Ammon's horn (tissue), 1 donor: ENCODE data around the gene GSTM1.
A peak's percentile ranks its signal among the peaks of the same experiment; 100 is the strongest.
"Not testable (repeated sequence)": the region's sequence is repeated elsewhere in the genome, so short reads cannot be mapped to it uniquely, and the experiment has no call there.

Source experiments
- DNase-seq: peaks from one replicate; pipeline ENCODE4 v3.0.0-alpha.2; 2016; ENCODE audit warnings: low spot score

Gene GSTM1

GRCh38 chr1:109659997-109660690 is 27.5 kb upstream of the GSTM1 start:
- DNase-seq, result no peak

GRCh38 chr1:109660691-109661026 is 27.0 kb upstream of the GSTM1 start:
- DNase-seq, result not testable (repeated sequence)

DNA sequence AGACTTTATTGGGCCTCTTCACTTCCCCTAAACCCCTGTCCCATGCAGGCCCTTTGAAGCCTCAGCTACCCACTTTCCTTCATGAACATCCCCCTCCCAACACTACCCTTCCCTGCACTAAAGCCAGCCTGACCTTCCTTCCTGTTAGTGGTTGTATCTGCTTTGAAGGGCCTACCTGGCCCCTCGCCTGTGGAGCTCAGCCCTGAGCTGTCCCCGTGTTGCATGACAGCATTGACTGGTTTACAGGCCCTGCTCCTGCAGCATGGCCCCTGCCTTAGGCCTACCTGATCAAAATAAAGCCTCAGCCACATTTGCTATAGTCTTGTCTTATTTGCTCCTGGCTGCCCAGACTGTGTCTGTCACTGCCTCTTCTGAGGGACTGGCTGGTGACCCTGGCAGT is 26.2 kb upstream of the GSTM1 start:
- DNase-seq, result no peak

DNA sequence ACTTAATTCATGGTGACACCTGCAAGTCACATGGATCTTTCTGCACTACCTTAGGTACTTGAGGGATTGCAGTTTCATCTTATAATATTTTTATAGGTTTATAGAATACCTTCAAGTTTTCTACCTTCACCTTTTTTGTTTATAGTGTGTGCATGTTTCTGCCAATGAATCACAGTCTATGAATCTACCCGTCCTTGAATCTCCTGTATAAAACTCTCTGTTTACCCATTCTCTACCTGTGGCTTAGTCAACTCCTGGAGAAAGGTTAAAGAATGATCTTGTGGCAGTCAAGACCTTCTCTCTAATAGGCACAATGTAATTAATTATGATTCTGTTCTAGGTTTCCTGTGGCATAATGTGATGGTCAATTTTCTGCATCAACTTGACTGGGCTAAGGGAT is 22.9 kb upstream of the GSTM1 start:
- DNase-seq, result no peak

DNA sequence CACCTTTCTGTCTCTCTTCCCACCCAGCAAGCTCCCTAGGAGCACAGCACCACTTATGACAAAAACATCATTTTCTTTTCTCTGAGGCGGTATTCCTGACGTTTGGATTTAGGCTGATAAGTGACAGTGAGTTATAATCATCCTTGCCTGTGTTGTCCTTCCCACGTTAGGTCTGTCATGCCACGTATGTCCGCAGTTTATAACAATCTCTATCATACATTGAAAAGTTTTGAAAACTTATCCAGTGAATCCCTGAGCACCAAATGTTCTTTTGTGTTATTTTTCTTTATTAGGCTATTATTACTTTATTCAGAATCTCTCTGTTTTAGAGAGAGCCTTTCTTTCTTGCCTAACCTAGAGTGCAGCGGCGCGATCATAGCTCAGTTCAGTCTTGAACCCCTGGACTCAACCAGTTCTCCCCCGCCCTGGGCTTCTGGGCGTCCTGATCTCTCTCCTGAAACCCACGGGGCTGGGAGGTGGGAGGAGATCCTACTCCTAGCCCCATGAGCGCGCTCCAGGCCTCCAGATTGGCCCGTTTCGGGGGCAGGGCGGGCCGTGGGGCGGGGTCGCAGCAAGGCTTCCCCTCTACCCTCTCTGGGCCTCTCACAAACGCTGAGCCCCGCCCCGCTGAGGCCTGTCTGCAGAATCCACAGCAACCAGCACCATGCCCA is 20.0 kb upstream of the GSTM1 start, which contains the start of gene GSTM2:
Gene GSTM2, plus strand, starts transcription at position 606 of the 671 bp plus-strand sequence. Its CDS starts 59 bp downstream, at position 665.
- peak; percentile 93 for DNase-seq

GRCh38 chr1:109668123-109668775 is 19.4 kb upstream of the GSTM1 start:
- peak; percentile 3 for DNase-seq

- DNase-seq, result peak; percentile 1
These were observed 18.2 kb upstream of the GSTM1 start for GRCh38 chr1:109669246-109669948.

DNA sequence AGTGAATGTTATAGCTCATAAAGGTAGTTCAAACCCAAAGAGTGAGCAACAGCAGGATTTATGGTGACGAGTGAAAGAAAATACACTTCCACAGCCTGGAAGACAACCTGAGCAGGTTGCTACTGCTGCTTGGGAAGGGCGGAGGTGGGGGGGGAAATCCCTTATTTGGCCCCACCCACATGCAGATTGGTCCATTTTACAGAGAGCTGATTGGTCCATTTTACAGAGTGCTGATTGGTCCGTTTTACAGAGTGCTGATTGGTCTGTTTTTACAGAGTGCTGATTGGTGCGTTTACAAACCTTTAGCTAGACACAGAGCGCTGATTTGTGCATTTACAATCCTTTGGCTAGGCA is 17.7 kb upstream of the GSTM1 start:
- DNase-seq, result not testable (repeated sequence)

DNA sequence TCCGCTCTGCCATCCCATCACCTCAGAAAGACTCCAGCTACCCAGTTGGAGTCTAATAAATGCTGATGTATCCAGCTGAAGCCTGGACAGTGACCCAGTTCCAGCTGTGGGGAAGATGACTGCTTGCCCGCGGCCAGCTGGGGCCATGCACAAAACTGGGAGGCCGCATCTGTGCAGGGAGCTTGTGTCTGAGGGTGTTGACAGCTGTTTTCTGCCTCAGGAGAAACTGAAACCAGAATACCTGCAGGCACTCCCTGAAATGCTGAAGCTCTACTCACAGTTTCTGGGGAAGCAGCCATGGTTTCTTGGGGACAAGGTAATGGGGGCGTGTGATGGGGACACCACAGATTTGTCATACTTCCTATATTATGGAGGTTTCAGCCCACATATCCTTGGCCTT is 16.6 kb upstream of the GSTM1 start:
- peak; percentile 0 for DNase-seq

DNA sequence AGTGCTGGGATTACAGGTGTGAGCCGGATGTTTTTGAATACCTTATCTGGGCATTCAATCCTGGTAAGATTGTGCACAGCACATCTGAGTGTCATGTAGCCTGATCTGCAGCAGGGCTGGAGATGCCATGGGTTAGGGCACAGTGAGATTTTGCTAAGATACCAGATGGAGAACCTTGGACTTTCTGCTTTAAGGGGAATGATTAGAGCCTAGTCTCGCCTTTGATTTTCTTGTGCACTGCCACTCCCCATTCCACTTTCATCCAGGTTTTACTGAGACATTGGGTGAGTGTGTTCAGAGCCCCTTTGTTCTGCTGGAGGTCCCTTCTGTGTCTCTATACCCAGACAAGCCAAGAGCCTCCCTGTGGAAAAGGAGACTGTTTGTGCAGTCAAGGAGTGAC is 13.8 kb upstream of the GSTM1 start:
- DNase-seq, result peak; percentile 0

DNA sequence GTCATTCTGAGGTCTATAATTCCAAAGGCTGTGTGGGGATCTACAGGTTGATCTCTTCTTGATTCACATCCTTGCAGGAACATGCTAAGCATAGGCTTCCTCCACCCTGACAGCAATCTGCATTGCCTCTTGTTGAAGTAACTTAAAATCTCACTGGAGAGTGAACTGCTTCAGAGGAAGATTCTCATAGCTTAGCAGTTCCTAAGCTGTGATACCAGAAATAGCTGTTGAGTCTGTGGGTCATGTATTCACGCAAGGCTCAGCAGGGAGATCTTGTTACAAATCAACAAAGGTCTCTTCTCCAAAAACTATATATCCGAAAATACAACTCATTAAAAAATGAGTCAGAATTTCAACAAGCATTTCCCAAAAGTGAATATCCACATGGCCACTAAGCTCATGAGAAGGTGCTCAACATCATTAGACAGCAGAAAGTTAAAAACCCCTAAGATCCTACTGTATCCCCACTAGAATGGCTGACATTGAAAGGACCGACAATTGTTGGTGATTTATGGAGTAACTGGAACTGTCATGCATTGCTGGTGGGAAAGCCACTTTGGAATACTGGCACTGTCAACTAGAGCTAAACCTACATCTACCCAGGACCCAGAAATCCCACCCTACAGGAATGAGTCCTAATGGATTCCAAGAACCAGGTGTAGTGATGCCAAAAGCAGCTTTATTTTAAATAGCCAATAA is 10.8 kb upstream of the GSTM1 start:
- DNase-seq, result peak; percentile 0

GRCh38 chr1:109677459-109677858 is 10.2 kb upstream of the GSTM1 start:
- peak; percentile 0 for DNase-seq

DNA sequence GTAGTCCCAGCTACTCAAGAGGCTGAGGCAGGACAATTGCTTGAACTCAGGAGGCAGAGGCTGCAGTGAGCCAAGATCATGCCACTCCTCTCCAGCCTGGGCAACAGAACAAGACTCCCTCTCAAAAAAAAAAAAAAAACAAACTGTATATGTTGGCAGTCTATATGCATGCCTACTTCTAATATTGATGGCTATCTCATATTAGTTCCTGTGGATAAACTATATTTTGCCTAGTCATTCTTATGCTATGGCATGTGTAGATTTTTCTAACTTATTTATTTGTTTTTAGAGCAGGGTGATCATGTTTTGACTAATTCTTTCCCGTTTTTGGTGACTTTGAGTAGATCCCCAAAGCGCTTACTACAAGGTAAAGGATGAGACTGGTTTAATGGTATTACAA is 9.0 kb upstream of the GSTM1 start:
- DNase-seq, result not testable (repeated sequence)

- DNase-seq, result not testable (repeated sequence)
These were observed 2.8 kb upstream of the GSTM1 start for GRCh38 chr1:109684777-109685176.

- not testable (repeated sequence) for DNase-seq
These were observed 2.2 kb upstream of the GSTM1 start for GRCh38 chr1:109685399-109685798.

DNA sequence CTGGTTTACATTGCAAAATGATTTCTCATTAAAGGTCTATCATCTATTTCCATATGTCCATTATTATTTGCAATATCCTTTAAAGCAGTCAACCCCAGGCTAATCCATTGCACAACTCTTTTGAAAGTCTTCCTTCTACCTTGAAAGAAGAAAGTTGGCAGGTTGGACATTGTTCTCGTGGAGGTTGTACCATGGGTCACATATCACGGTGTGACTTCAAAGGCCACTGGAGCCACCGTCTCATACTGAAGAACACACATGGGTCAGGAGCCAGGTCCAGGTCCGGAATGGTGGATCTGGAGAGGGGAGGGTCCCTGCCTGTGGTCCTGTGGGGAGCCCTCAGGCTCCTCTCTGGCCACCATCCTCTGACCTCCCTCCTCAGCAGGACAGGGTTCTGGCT is 1.7 kb upstream of the GSTM1 start:
- not testable (repeated sequence) for DNase-seq

- DNase-seq, result not testable (repeated sequence)
These were observed 508 bp upstream of the GSTM1 start for GRCh38 chr1:109687109-109687508.

GRCh38 chr1:109689844-109690405 is 2.3 kb downstream of the GSTM1 start:
- DNase-seq, result no peak

DNA sequence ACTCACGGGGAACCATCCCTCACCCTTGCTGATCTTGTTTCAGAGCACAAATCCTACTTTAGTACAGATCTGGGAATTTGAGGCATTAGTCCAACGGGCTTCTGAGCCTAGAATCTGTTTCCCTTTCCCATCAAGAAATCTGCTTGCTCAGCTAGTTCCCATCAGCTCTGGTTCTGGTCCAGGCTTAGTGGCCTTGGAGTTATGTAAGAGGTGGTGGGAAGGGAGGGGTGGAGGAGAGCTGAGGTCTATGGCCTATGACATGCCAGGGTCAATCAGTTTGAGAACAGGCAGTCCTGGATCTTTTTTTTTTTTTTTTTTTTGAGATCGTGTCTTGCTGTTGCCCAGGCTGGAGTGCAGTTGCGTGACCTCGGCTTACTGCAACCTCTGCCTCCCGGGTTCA is 4.1 kb downstream of the GSTM1 start:
- no peak for DNase-seq

DNA sequence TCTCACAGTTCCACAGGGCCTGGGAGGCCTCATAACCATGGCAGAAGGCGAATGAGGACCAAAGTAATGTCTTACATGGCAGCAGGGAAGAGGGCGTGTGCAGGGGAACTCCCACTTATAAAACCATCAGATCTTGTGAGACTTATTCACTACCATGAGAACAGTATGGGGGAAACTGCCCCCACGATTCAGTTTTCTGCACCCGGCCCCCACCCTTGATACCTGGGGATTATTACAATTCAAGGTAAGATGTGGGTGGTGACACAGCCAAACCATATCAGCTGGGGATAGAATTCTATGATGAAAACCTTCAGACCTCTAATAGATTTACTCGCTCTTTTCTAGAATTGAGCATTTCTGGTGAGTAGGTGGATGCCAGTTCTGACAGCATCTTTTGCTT is 6.8 kb downstream of the GSTM1 start:
- not testable (repeated sequence) for DNase-seq

DNA sequence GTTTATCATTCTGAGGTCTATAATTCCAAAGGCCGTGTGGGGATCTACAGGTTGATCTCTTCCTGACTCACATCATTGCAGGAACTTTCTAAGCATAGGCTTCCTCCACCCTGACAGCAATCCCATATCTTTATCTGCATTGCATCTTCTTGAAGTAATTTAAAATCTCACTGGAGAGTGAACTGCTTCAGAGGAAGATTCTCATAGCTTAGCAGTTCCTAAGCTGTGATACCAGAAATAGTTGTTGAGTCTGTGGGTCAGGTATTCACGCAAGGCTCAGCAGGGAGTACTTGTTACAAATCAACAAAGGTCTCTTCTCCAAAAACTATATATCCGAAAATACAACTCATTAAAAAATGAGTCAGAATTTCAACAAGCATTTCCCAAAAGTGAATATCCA is 7.5 kb downstream of the GSTM1 start:
- DNase-seq, result not testable (repeated sequence)

- DNase-seq, result no peak
These were observed 9.4 kb downstream of the GSTM1 start for GRCh38 chr1:109697066-109697465.
